ENCODE measurements around the gene NOD2.

- TF ChIP-seq CTCF (IDR thresholded peaks at IDR 0.05) = no peak
- no peak for TF ChIP-seq POLR2AphosphoS5 (IDR thresholded peaks at IDR 0.05)
- TF ChIP-seq EP300 (IDR thresholded peaks at IDR 0.05) = no peak
Observed at GRCh38 chr16:50709980-50710379, 16.6 kb downstream of the NOD2 start.

Data from upper lobe of left lung (tissue), 4 donors.